ENCODE results near the gene CDH15.

Gene CDH15

GRCh38 chr16:89140981-89141883 lies 30.3 kb upstream of the CDH15 start:
- no peak for DNase-seq (ENCODE audit: low read depth in 2 of 2)

- no peak for DNase-seq (ENCODE audit: low read depth in 2 of 2)
Measured at GRCh38 chr16:89141884-89142267, 29.7 kb upstream of the CDH15 start.

- no peak for DNase-seq (ENCODE audit: low read depth in 2 of 2)
Measured at GRCh38 chr16:89142474-89143195, 28.9 kb upstream of the CDH15 start.

DNA sequence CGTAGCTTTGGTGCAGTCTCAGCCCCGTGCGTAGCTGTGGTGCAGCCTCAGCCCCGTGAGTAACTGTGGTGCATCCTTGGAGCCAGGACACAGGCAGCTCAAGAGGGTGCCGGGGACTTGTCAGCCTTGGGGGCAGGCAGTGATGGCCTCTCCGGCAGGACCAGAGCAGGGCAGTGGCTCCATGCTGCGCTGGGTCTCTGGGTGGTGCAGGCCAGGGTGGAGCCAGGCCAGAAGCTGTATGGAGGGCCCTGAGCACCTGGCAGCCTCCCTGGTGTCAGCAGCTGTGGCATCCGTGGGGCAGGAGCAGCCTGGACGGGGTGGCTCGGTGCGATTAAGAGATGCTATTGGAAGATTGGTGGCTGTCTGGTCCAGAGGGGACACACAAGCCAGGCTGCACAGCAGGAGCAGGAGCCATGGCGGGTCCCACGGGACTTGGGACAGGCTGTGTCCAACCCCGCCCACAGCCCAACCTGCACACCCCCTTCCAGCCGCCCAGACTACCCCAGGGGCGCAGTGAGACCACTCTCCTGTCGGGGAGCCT lies 28.3 kb upstream of the CDH15 start:
- no peak for DNase-seq (ENCODE audit: low read depth in 2 of 2)

- DNase-seq (ENCODE audit: low read depth in 2 of 2), result no peak
Measured at GRCh38 chr16:89143911-89144675, 27.5 kb upstream of the CDH15 start.

DNA sequence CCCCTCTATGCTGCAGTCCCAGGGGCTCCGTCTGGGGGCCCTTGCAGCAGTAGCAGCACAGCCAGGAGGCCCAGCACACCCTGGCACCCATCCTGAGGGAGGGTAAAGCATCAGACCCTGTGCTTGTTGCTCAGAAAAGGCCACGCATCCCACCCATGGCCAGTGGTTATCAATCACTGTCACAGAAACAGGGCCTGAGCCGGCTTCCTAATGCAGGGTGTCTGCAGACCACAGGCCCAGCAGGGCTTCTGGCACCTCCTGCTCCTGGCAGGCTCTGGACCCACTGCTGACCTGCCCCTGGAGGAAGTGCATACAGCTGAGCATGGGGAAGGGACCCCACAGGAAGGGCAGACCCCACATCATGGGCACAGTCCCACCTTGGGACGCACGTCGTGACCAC lies 26.9 kb upstream of the CDH15 start:
- no peak for DNase-seq (ENCODE audit: low read depth in 2 of 2)

GRCh38 chr16:89145406-89146161 lies 26.0 kb upstream of the CDH15 start:
- no peak for DNase-seq (ENCODE audit: low read depth in 2 of 2)

DNA sequence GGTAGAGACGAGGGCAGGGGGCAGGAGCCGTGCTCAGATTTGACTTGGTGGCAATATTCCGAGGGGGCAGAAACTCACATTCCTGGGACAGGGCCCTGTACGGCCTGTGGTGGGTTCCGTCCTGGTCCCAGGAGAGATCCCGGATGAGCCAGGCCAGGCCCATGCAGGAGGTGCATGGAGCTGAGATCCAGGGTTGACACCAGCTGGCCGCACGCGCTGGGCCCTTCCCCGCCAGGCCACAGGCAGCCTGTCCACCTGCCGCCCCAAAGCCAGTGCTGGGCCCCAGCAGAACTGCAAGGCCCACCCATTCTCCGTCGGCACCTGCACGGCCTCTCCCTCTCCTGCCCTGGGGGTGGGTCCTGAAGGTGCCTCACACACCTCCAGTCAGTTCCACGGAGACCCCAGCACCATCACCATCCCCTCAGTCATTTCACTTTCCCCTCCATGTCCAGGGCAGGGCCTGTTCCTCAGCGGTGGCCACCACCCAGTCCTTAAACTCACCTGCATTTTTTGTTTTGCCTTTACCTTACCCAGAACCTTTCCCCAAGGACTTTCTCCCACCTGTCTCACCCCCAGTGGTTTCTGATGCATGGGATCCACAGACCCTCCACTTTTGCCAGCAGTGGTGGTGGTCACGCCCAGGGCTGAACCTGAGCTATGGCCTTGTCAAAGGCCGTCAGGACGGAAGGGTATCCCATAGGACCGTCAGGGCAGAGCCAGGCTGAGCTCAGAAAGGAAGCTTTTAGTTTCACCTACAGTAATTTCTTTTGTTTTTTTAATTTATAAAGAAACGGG lies 25.1 kb upstream of the CDH15 start:
- DNase-seq (ENCODE audit: low read depth in 2 of 2), result no peak

- DNase-seq (ENCODE audit: low read depth in 2 of 2), result no peak
Measured at GRCh38 chr16:89147085-89147817, 24.3 kb upstream of the CDH15 start.

- DNase-seq (ENCODE audit: low read depth in 2 of 2), result no peak
Measured at GRCh38 chr16:89149386-89149785, 22.2 kb upstream of the CDH15 start.

DNA sequence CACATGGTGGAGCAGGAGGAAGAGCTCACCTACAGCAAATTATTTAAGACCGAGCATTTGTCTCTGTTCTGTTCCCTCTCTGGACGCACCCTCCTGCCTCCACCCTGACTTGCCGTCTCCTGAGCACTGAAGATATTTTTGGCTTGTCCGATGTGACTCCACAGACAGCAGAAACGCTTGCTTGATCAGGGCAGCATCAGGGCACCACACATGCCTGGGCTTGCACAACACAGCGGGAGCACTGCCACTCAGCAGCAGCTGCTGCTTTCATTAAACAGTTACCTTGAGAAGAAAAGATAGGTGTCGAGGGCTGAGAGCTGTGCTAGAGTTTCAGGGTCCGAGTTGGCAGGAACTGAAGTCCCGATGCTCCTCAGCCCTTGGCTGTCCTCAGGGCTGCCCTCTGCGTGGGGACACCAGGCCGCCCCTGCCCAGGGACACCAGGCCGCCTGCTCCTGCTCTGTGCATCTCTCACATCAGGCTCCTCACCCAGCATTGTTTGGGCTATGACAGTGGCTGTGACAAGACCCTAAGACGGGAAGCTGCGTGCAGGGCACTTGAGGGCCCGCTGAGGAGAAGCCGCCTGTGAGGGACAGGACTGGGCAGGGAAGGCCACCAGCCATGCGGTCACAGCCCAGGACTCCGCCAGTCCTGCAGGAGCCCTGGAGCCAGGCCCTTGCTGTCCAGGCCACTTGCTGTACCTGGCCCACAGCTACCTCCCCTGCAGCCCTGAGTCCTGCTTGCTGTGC lies 21.3 kb upstream of the CDH15 start:
- no peak for DNase-seq (ENCODE audit: low read depth in 2 of 2)

DNA sequence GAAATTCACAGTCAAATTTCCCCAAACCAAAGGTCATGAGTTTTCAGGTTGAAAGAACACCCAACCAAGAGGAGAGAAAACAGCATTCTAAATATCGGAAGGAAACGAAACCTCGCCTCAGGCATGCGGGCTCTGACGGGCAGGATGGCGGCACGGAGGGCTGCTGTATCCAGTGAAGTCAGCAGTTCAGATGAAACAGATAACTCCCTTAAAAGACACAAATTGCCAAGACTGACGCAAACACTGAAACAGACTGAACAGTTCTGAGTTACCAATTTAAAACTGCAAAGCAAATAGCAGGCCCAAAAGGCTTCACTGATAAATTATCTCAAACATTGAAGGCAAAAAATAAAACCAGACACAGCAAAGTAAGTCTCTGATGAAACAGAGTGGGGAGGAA lies 20.6 kb upstream of the CDH15 start:
- no peak for DNase-seq (ENCODE audit: low read depth in 2 of 2)

DNA sequence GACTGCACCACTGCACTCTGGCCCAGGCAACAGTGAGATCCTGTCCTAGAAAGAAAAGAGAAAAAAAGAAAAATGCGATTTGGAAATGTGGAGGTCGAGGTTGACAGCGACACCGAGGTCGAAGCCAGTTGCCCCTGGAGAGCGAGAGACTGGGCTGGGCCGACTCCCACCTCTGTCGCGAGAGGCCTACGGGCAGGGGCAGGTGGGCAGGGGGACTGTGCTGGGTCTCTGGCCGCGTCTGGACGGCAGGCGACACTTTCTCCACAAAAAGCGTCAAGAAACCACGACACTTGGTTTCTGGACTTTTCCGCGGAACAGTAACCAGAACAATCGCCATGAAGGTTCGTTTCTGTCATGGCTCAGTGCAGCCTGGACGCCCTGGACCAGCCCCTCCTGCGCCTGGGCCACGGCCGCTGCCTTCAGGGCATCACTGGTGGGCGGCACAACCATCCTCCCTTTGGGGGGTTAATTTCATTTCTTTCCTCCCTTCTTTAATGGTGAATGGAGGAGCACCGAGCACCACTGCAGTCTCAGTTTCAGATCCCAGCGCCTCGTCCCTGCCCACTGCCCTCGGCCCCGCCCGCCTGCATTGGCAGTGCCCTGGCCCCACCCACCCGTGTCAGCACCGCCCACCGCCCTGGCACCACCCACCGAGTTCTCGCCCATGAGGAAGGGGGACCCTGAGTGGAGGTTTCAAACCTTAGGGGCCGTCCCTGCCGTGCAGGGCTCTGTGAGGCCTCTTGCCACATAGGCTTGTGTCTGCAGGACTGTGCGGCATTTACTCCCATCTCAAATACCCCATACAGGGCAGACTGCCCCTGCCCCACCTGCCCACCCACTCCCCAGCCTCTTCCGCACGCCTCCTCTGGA lies 18.5 kb upstream of the CDH15 start:
- DNase-seq (ENCODE audit: low read depth in 2 of 2), result no peak

- no peak for DNase-seq (ENCODE audit: low read depth in 2 of 2)
Measured at GRCh38 chr16:89153848-89154271, 17.7 kb upstream of the CDH15 start.

DNA sequence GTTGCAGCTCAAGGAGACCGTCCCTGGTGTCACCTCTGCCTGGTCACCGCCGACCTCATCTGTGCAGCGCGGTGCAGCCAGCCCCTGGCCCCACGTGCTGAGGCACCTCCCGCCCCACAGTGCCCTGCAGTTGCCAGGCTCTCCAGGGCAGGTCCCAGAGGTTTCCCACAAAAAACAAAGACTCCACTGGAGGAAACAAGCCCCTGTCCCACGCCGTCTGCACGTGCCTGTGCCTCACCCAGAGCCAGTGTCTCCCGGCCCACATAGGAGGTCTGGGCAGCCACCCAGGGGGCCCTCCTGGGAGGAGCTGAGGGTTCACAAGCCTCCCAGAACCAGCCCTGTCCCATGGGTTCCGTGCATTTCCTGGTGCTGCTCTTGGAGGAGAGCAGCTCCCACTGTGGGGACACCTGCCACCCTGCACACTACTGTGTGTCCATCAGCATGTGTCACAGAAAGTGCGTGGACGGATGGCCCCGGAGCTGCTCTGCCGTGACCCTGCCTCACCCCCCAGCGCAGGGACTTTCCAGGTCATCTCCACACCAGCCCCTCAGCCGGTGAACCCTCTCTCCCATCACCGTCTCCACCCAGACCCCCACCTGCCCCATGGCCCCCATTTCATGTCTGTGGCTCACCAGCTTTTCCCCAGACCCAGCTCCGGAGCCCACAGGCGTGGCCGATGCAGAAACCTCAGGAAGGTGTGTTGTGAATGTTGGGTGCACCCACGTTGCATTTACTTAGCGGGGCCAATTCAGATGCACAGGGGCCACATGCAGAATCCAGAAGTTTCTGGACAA lies 17.0 kb upstream of the CDH15 start:
- DNase-seq (ENCODE audit: low read depth in 2 of 2), result no peak

DNA sequence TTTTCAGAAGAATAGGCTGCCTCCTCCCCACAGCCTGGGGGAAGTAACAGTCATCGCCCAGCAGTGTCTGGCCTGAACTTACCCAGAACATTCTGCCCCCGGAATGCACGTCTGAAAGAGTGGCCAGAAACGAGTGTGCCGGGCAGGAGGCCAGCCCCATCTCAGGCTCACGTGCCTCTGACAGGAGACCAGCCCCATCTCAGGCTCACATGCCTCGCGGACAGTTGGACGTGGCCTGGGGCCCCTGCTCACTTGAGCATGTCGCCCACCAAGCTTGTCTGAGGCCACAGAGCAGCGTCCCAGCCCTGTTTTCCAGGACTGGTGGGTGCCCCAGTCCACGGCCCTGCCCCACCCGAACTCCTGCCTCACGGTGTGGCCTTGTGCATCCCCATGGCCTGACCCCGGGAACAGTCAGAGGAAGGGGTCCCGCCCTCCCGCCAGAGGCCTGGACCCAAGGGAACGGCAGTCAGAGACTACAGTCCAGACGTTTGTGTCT lies 16.3 kb upstream of the CDH15 start:
- no peak for DNase-seq (ENCODE audit: low read depth in 2 of 2)
